RWPE2 (cell line): ENCODE measurements around the gene UFSP1.

Experiments used
- ATAC-seq: fragments of 200-7000 bp; cut with Tn5 transposase; 3 replicates; pipeline ENCODE4 v1.9.1; 2021; ENCODE audit warnings: low read depth
- DNase-seq: peaks from one replicate; pipeline ENCODE4 v3.0.0-alpha.2; 2020; ENCODE audit warnings: low spot score
- H3K27ac ChIP-seq: fragments of 450-650 bp; 2 replicates; pipeline ENCODE4 v1.5.1; 2017; ENCODE audit warnings: mild to moderate bottlenecking; ENCODE audit not compliant: poor library complexity, severe bottlenecking
- H3K27me3 ChIP-seq: fragments of 250-450 bp; sonication (Bioruptor Pico); 2 replicates; pipeline ENCODE4 v1.5.1; 2021; ENCODE audit warnings: mild to moderate bottlenecking, moderate library complexity; ENCODE audit not compliant: insufficient read depth, poor library complexity, severe bottlenecking
- H3K36me3 ChIP-seq: fragments of 250-450 bp; sonication (Bioruptor Pico); 2 replicates; pipeline ENCODE4 v1.5.1; 2020; ENCODE audit warnings: low read depth, mild to moderate bottlenecking, moderate library complexity
- H3K4me1 ChIP-seq: fragments of 250-450 bp; sonication (Bioruptor Pico); 2 replicates; pipeline ENCODE4 v1.5.1; 2021; ENCODE audit warnings: mild to moderate bottlenecking, moderate library complexity; ENCODE audit not compliant: insufficient read depth, poor library complexity, severe bottlenecking
- H3K4me3 ChIP-seq: fragments of 250-450 bp; sonication (Bioruptor Pico); 2 replicates; pipeline ENCODE4 v1.5.1; 2021; ENCODE audit warnings: mild to moderate bottlenecking, moderate library complexity; ENCODE audit not compliant: severe bottlenecking
- H3K9me3 ChIP-seq: fragments of 250-450 bp; sonication (Bioruptor Pico); 2 replicates; pipeline ENCODE4 v1.5.1; 2021; ENCODE audit warnings: mild to moderate bottlenecking, moderate library complexity; ENCODE audit not compliant: severe bottlenecking
- CTCF ChIP-seq: fragments of 450-650 bp; IDR thresholded peaks from one replicate; pipeline ENCODE4 v1.5.1; 2017; ENCODE audit warnings: mild to moderate bottlenecking, moderate library complexity; ENCODE audit not compliant: poor library complexity, severe bottlenecking

The UFSP1 gene

DNA sequence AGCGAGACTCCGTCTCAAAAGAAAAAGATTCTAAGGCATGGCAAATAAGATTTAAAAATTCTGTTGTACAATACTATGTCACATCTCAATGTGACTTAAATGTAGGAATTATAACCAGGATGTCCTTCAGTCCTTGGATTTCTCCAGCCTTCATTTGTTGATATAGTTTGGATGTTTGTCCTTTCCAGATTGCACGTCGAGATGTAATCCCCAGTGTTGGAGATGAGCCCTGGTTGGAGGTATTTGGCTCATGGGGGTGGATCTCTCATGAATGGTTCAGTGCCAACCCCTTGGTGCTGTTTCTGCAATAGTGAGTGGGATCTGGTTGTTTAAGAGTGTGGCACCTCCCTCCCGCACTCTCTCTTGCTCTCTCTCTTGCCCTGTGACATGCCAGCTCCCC is 19.0 kb upstream of the UFSP1 start:
- ATAC-seq: no peak
- DNase-seq: no peak
- H3K4me1 ChIP-seq: no peaks in the 10 kb centered on the region

GRCh38 chr7:100902638-100903037 is 13.1 kb upstream of the UFSP1 start:
- Histone ChIP-seq H3K4me1 (no peaks in the 10 kb centered on the region), H3K27me3 (no peaks in the 10 kb centered on the region), H3K27ac (no peak overlapping the region), H3K36me3 (no peaks in the 10 kb centered on the region), H3K9me3 (no peaks in the 10 kb centered on the region), H3K4me3 (no peak overlapping the region)
- ATAC-seq (no peak), DNase-seq (no peak)
- TF ChIP-seq CTCF: no peak

More for the DNA sequence above, 19.0 kb upstream of the UFSP1 start:
- no peaks in the 10 kb centered on the region for H3K36me3 ChIP-seq
- H3K27ac ChIP-seq: no peak overlapping the region
- H3K27me3 ChIP-seq: no peaks in the 10 kb centered on the region
- TF ChIP-seq CTCF: no peak
- no peaks in the 10 kb centered on the region for H3K9me3 ChIP-seq
- no peak overlapping the region for H3K4me3 ChIP-seq

- no peak for TF ChIP-seq CTCF
- Histone ChIP-seq H3K4me3 (no peak overlapping the region), H3K27me3 (peaks cover 3% of the 10 kb centered on the region), H3K9me3 (no peaks in the 10 kb centered on the region), H3K36me3 (no peaks in the 10 kb centered on the region), H3K4me1 (no peaks in the 10 kb centered on the region), H3K27ac (no peak overlapping the region)
- DNase-seq: no peak
- ATAC-seq: no peak
Observed at GRCh38 chr7:100901921-100902332, 12.4 kb upstream of the UFSP1 start.

DNA sequence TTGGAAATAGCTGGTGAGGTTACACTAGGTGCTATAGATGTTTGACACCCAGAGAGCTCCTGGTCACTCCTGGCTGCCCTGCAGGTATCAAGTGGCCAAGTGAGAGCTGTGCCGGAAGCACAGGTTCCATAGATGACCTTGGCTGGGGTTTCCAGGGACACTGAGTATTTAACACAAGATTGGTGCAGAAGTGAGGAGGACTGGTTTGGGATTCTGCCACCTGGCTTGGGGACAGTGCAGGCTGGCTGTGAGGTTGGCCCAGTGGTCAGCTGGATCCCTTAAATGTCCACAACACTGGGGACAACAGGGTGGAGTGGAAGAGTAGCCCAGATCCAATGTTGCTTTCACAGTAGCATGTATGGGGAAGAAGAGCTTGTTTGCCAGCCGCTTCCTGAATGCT is 11.5 kb upstream of the UFSP1 start:
- Histone ChIP-seq H3K36me3 (no peaks in the 10 kb centered on the region), H3K27me3 (peaks cover 10% of the 10 kb centered on the region), H3K4me3 (no peak overlapping the region), H3K9me3 (no peaks in the 10 kb centered on the region), H3K27ac (no peak overlapping the region), H3K4me1 (no peaks in the 10 kb centered on the region)
- DNase-seq (no peak), ATAC-seq (no peak)
- TF ChIP-seq CTCF: no peak

- no peaks in the 10 kb centered on the region for H3K4me1 ChIP-seq
- peaks cover 23% of the 10 kb centered on the region for H3K27me3 ChIP-seq
- no peak overlapping the region for H3K4me3 ChIP-seq
- H3K27ac ChIP-seq: no peak overlapping the region
- no peaks in the 10 kb centered on the region for H3K36me3 ChIP-seq
- DNase-seq (no peak), ATAC-seq (no peak)
- no peaks in the 10 kb centered on the region for H3K9me3 ChIP-seq
- TF ChIP-seq CTCF: no peak
Observed at GRCh38 chr7:100899432-100899831, 9.9 kb upstream of the UFSP1 start.
